SK-N-MC (cell line): ENCODE results near the gene RANBP17.

Source experiments
- DNase-seq: peaks from one replicate; pipeline ENCODE4 v3.0.0-alpha.2; 2011; ENCODE audit warnings: low read depth, low spot score
- H3K27ac ChIP-seq: fragments of 200-600 bp; sonication (generic); 2 replicates; pipeline ENCODE4 v1.5.1; 2016; ENCODE audit warnings: mixed run types
- H3K36me3 ChIP-seq: fragments of 200-600 bp; sonication (generic); 2 replicates; pipeline ENCODE4 v1.6.1; 2017; ENCODE audit warnings: antibody characterized with exemption, low read length, mixed read lengths; ENCODE audit not compliant: insufficient read depth
- H3K4me3 ChIP-seq: fragments of 200-600 bp; sonication (generic); 2 replicates; pipeline ENCODE4 v1.5.1; 2016
- H3K9ac ChIP-seq: fragments of 200-600 bp; sonication (generic); 2 replicates; pipeline ENCODE4 v1.8.0; 2017; ENCODE audit warnings: mixed run types, mixed read lengths; ENCODE audit not compliant: insufficient read length
- H3K9me3 ChIP-seq: fragments of 200-600 bp; sonication (generic); 2 replicates; pipeline ENCODE4 v1.6.1; 2017; ENCODE audit warnings: low read depth, mild to moderate bottlenecking, antibody characterized with exemption, low read length, moderate library complexity, mixed read lengths
- EZH2 ChIP-seq: fragments of 200-600 bp; sonication (generic); IDR thresholded peaks from one replicate; pipeline ENCODE4 v1.6.1; 2017; ENCODE audit warnings: antibody characterized with exemption
- FOXP2 ChIP-seq: optimal IDR thresholded peaks from 2 replicates; pipeline ENCODE3; 2011; ENCODE audit warnings: mild to moderate bottlenecking, moderate library complexity; ENCODE audit not compliant: insufficient read depth; ENCODE audit errors: extremely low read length, control extremely low read depth
- POLR2AphosphoS5 ChIP-seq: IDR thresholded peaks from 2 replicates; pipeline ENCODE4 v1.6.1; 2012; ENCODE audit warnings: mild to moderate bottlenecking, low read depth, low read length, borderline replicate concordance

Gene RANBP17

DNA sequence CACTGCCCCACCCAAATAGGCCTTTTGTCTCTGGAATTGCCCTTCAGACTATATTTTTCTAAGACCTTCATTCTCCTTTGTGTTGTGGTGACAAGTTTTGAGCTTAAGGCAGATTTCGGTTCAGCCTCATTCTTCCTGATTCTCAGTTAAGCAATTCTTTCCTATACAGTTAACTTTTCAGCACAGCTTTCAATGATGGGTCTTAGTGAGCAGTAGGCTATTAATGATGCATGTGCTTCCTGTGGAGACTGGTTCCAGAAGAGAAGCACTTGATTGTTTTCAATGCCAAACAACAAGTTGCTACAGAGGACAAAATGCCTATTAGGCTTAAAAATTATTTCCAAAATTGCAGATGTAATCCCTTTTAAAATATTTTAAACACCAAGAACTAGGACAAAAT, 399.5 kb downstream of the RANBP17 start:
- TF ChIP-seq POLR2AphosphoS5 (no peak), FOXP2 (no peak), EZH2 (no peak)
- Histone ChIP-seq H3K27ac (no peak overlapping the region), H3K9me3 (no peaks in the 10 kb centered on the region), H3K36me3 (no peaks in the 10 kb centered on the region), H3K4me3 (no peak overlapping the region), H3K9ac (no peak overlapping the region)
- no peak for DNase-seq

DNA sequence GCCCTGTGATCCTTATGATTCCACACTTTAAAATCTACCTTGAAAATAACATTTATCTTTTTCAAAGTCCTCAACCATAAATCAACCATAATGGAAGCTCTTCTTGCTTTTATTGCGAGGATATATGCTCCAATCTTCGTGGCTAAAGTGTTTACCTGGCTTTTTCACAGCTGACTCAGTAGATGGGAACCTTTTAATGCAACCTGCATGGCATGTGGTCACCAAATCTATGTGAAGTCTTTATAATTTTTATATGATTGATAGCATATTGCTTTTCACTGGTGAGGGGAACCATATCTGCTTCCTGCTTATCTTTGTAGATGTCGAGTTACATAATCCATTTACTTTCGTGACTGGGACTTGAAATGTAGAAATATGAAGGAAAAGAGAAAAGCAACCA, 400.1 kb downstream of the RANBP17 start:
- Histone ChIP-seq H3K4me3 (no peak overlapping the region), H3K27ac (no peak overlapping the region), H3K9me3 (no peaks in the 10 kb centered on the region), H3K9ac (no peak overlapping the region), H3K36me3 (no peaks in the 10 kb centered on the region)
- TF ChIP-seq EZH2 (no peak), FOXP2 (no peak), POLR2AphosphoS5 (no peak)
- no peak for DNase-seq

DNA sequence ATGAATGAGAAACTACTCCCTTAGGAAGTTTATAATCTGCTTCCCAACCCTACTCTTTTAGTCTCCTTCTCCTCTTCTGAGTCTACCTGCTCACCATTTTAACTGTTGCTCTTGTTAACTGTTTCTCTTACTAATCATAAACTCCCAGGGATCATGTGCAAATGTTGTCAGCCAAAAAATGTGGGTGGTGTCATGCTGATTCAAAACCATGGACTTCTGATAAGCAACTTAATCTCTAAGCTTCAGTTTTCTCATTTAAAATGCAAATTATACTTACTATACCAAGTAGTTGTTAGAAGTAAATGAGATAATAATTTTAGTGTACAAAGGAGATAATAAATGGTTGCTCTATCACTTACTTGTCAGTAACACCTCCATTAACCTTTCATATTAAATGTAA, 401.4 kb downstream of the RANBP17 start:
- Histone ChIP-seq H3K36me3 (no peaks in the 10 kb centered on the region), H3K27ac (no peak overlapping the region), H3K9ac (no peak overlapping the region), H3K4me3 (no peak overlapping the region), H3K9me3 (no peaks in the 10 kb centered on the region)
- TF ChIP-seq EZH2: no peak
- TF ChIP-seq FOXP2: no peak
- no peak for TF ChIP-seq POLR2AphosphoS5
- no peak for DNase-seq

DNA sequence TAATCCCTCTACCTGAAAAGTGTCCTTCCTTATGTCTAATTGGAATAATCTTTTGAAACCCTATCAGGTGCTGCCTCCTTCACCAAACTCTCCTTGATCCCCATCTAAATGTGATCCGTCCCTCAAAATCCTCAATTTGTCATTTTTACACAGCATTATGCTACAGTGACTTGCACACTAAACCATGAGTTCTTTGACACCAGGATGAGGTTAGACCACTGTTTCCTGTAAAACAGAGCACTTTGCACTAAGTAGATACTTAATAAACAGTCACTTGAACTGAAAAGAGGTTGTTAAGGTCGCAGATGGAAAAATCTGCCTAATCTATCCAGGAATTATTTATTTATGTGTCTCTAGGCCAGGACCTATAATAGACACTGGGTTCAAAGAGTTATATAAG, 403.0 kb downstream of the RANBP17 start:
- no peak for DNase-seq
- TF ChIP-seq POLR2AphosphoS5: no peak
- TF ChIP-seq FOXP2: no peak
- no peak for TF ChIP-seq EZH2

DNA sequence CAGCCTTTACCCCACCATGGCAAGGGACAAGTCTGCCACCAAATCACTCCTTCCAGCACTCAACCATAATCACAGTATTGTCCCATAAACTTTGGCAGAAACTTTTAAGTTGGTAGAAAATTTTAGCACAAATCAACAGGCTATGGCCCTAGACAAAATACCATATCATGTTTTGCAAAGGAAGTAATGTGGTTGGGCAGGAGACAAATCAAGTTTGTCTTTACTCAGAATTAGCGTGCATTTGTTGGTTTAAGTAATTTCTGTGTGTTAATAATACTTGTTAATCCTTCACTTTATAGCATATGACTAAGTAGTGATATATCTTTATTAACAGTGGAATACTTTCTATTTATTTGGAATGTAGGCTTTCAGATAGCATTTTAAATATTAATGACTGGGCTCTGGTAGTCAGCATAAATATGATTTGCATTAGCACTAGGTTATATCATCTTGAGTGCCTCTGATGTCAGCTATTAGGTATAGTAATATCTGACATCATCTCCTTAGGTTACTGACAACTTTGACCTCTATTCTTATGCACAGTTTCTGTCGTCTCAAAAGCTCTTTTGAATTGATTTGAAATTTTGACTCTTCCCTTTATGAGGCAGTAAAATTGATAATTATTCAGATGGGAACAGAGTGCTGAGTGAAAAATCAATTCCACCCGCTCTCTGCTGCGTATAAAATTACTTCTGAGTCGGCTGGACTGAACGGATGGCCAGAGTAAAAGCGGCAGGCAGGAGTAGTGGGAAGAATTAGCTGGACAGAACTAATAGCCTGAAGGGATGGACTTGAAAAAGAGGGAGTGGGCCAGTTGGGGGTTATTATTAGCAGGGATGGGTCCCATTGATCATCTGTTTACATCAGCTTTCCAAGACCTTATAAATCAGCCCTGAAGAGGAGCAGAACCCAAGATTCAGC, 407.1 kb downstream of the RANBP17 start:
- Histone ChIP-seq H3K27ac (no peak overlapping the region), H3K9me3 (no peaks in the 10 kb centered on the region), H3K4me3 (no peak overlapping the region), H3K9ac (no peak overlapping the region), H3K36me3 (no peaks in the 10 kb centered on the region)
- no peak for DNase-seq
- no peak for TF ChIP-seq POLR2AphosphoS5
- TF ChIP-seq EZH2: no peak
- TF ChIP-seq FOXP2: no peak

More for the DNA sequence above, 403.0 kb downstream of the RANBP17 start:
- no peak overlapping the region for H3K4me3 ChIP-seq
- H3K27ac ChIP-seq: no peak overlapping the region
- H3K36me3 ChIP-seq: no peaks in the 10 kb centered on the region
- H3K9ac ChIP-seq: no peak overlapping the region
- H3K9me3 ChIP-seq: no peaks in the 10 kb centered on the region

DNA sequence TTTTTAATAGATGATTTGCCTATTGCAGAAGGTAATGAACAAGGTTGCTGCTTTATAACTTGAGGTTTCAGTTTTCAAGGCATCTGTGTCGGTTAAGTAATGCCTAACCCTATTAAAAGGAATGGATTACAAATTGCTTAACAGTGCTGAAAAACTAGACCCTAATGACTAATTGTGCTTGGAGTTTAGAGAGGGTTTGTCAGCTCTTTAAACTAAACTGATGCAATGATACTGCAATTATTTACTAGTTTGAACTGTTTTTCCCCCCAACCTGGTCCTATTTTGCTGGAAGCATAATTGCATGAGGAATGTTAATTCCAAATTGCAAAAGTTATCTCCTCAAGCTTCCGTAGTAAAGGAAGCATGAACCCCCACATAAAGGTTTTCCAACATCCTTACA, 407.9 kb downstream of the RANBP17 start:
- Histone ChIP-seq H3K36me3 (no peaks in the 10 kb centered on the region), H3K27ac (no peak overlapping the region), H3K9ac (no peak overlapping the region), H3K4me3 (no peak overlapping the region), H3K9me3 (no peaks in the 10 kb centered on the region)
- no peak for DNase-seq
- TF ChIP-seq POLR2AphosphoS5: no peak
- TF ChIP-seq EZH2: no peak
- no peak for TF ChIP-seq FOXP2

DNA sequence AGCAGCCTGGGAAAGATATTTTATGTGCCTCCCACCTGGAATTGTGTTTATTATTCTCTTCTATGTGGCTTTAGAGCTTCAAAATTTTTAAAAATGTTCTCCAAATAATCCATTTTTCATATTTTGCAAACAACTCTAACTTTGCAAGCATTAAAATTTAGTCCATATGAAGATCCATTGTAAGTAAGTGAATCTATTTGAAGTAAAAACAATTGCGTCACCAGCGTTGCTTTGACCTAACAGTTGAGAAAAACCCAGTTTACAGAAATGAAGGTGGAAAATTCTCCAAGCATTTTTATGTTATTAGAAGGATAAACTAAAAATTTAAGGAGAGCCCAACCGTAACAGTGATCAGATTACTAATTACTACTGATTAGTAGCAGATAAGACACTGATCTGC, 408.3 kb downstream of the RANBP17 start:
- no peak overlapping the region for H3K9ac ChIP-seq
- DNase-seq: no peak
- no peaks in the 10 kb centered on the region for H3K36me3 ChIP-seq
- H3K4me3 ChIP-seq: no peak overlapping the region
- H3K27ac ChIP-seq: no peak overlapping the region
- no peak for TF ChIP-seq FOXP2
- no peak for TF ChIP-seq POLR2AphosphoS5
- TF ChIP-seq EZH2: no peak
- no peaks in the 10 kb centered on the region for H3K9me3 ChIP-seq

DNA sequence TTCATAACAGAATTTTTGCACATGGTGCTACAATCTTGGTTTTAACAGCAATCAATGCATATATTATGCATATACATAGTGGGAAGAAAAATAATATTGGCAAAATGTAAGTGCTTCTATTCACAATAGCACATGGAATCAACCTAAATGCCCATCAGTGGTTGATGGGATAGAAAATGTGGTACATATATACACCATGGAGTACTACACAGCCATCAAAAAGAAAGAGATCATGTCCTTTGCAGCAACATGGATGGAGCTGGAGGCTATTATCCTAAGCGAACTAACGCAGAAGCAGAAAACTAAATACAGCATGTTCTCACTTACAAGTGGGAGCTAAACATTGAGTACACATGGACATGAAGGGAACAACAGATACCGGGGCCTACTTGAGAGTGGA, 410.0 kb downstream of the RANBP17 start:
- TF ChIP-seq POLR2AphosphoS5 (no peak), FOXP2 (no peak), EZH2 (no peak)
- Histone ChIP-seq H3K4me3 (no peak overlapping the region), H3K36me3 (no peaks in the 10 kb centered on the region), H3K9me3 (no peaks in the 10 kb centered on the region), H3K9ac (no peak overlapping the region), H3K27ac (no peak overlapping the region)
- no peak for DNase-seq
